GM12878 (cell line): ENCODE data around the gene PBOV1. TPM values are rescaled to one million over a fixed set of nuclear protein-coding genes. Genes with fewer than 3 reads are reported as not detected.

ENCODE experiments used
- BACH1 ChIP-seq: fragments of 450-650 bp; IDR thresholded peaks from 2 replicates; pipeline ENCODE4 v1.6.1; 2017; ENCODE audit warnings: mild to moderate bottlenecking, borderline replicate concordance
- CEBPZ ChIP-seq: fragments of 150-350 bp; IDR thresholded peaks from 2 replicates; pipeline ENCODE4 v1.6.1; 2016; ENCODE audit warnings: low read depth, low read length
- CHD2 ChIP-seq: IDR thresholded peaks from 2 replicates; pipeline ENCODE4 v1.6.1; 2011; ENCODE audit warnings: low read depth, low read length, improper control_type of control experiment, borderline replicate concordance
- CREB1 ChIP-seq: IDR thresholded peaks from 2 replicates; pipeline ENCODE4 v1.6.1; 2012; ENCODE audit warnings: low read depth, mild to moderate bottlenecking, inconsistent platforms
- DPF2 ChIP-seq: fragments of 450-650 bp; IDR thresholded peaks from 2 replicates; pipeline ENCODE4 v1.6.1; 2017; ENCODE audit warnings: mild to moderate bottlenecking
- IRF4 ChIP-seq: IDR thresholded peaks from 2 replicates; pipeline ENCODE4 v1.6.1; 2011; ENCODE audit warnings: low read depth, low read length
- MEF2B ChIP-seq: fragments of 450-650 bp; IDR thresholded peaks from 2 replicates; pipeline ENCODE4 v1.6.1; 2018; ENCODE audit warnings: mild to moderate bottlenecking, moderate library complexity; ENCODE audit not compliant: partially characterized antibody, poor library complexity, severe bottlenecking
- MXI1 ChIP-seq: fragments of 150-350 bp; IDR thresholded peaks from 2 replicates; pipeline ENCODE4 v1.6.1; 2011; ENCODE audit warnings: low read depth, mild to moderate bottlenecking, inconsistent platforms, low read length, improper control_type of control experiment
- NR2C1 ChIP-seq: fragments of 450-650 bp; IDR thresholded peaks from 2 replicates; pipeline ENCODE4 v1.6.1; 2017; ENCODE audit warnings: antibody characterized with exemption, mild to moderate bottlenecking, moderate library complexity
- NRF1 ChIP-seq: conservative IDR thresholded peaks from 2 replicates; pipeline ENCODE4 v1.6.1; 2011; ENCODE audit warnings: mild to moderate bottlenecking, low read depth, low read length, improper control_type of control experiment
- RCOR1 ChIP-seq: conservative IDR thresholded peaks from 2 replicates; pipeline ENCODE4 v1.6.1; 2012; ENCODE audit warnings: low read depth, low read length, improper control_type of control experiment
- RELA ChIP-seq: fragments of 450-650 bp; IDR thresholded peaks from 2 replicates; pipeline ENCODE4 v1.8.0; 2014; ENCODE audit warnings: borderline replicate concordance; ENCODE audit not compliant: partially characterized antibody
- SP1 ChIP-seq: IDR thresholded peaks from one replicate; pipeline ENCODE4 v1.6.1; 2011; ENCODE audit warnings: low read depth, low read length
- STAT1 ChIP-seq: fragments of 450-650 bp; conservative IDR thresholded peaks from 2 replicates; pipeline ENCODE4 v1.6.1; 2014; ENCODE audit warnings: antibody characterized with exemption, mild to moderate bottlenecking
- polyA plus RNA-seq, 11 experiments: library from polyadenylated mRNA; depleted of rRNA in 4 of 11; unstranded in 6 of 11; stranded (reverse) in 5 of 11; fragments of >200 nt; fragmentation: Nextera tagmentation in 4 of 11; fragmentation: Illumina TruSeq in 1 of 11; extraction: Ambion mirVana in 4 of 11; extraction: Trizol in 1 of 11; gene quantifications; 1 replicate in 1 of 11; 2 replicates in 10 of 11; pipeline versions ENCODE4 v1.2.1 to v1.2.3, GENCODE V29; 2011 to 2016; ENCODE audit warnings: inconsistent platforms in 2 of 11, missing spikeins in 2 of 11, low read depth in 1 of 11
- total RNA-seq, 4 experiments: library from RNA; depleted of rRNA in 3 of 4; stranded (reverse); fragments of >200 nt in 3 of 4; fragmentation: Illumina TruSeq in 1 of 4; extraction: Trizol in 1 of 4; gene quantifications; 2 replicates each; pipeline versions ENCODE4 v1.2.1 to v1.2.3, GENCODE V29; 2013 to 2021

Gene PBOV1
- total and polyA plus RNA-seq, 10 of the 15 experiments (the other 5 are each of a cell fraction or from before 2014, with no cell fraction given), result not detected

- TF ChIP-seq CHD2 (no peak), SP1 (no peak), CREB1 (no peak), RELA (no peak), NR2C1 (no peak), IRF4 (no peak), CEBPZ (no peak), DPF2 (no peak), NRF1 (no peak), RCOR1 (no peak), MEF2B (no peak), STAT1 (no peak), BACH1 (no peak), MXI1 (no peak)
These were observed 7.7 kb upstream of the PBOV1 start (continued) for GRCh38 chr6:138225953-138226352.
